Vagina (tissue), 2 donors: ENCODE data around the gene TSPO. TPM values are rescaled to one million over a fixed set of nuclear protein-coding genes. Genes with fewer than 3 reads are reported as not detected.

ENCODE experiments used
- DNase-seq, 2 donors: peaks; one replicate each; pipeline ENCODE4 v3.0.0-alpha.2; 2017; ENCODE audit errors: extremely low spot score in 2 of 2
- H3K27ac ChIP-seq: fragments of 200-600 bp; sonication (generic); one replicate; pipeline ENCODE4 v1.5.1; 2019
- H3K27me3 ChIP-seq: fragments of 200-600 bp; sonication (generic); one replicate; pipeline ENCODE4 v1.5.1; 2019
- H3K36me3 ChIP-seq, 2 donors: fragments of 200-600 bp; sonication (generic); one replicate each; pipeline ENCODE4 v1.5.1; 2017 to 2019
- H3K4me1 ChIP-seq: fragments of 200-600 bp; sonication (generic); one replicate; pipeline ENCODE4 v1.5.1; 2019
- H3K4me3 ChIP-seq, 2 donors: fragments of 200-600 bp; sonication (generic); 1 replicate in 1 of 2; 2 replicates in 1 of 2; pipeline ENCODE4 v1.5.1; 2016 to 2019
- H3K9me3 ChIP-seq: fragments of 200-600 bp; sonication (generic); one replicate; pipeline ENCODE4 v1.5.1; 2019
- CTCF ChIP-seq, 3 experiments: fragments of 450-650 bp in 2 of 3; fragments of 200-600 bp in 1 of 3; sonication (generic) in 1 of 3; IDR thresholded peaks; one replicate each; pipeline ENCODE4 v1.5.1; 2017 to 2019; ENCODE audit warnings: antibody characterized with exemption in 3 of 3, mild to moderate bottlenecking in 2 of 3, moderate library complexity in 2 of 3
- POLR2A ChIP-seq, 2 donors: fragments of 450-650 bp; IDR thresholded peaks; one replicate each; pipeline ENCODE4 v1.6.1; 2017; ENCODE audit warnings: antibody characterized with exemption in 2 of 2, mild to moderate bottlenecking in 2 of 2, moderate library complexity in 2 of 2
- POLR2AphosphoS5 ChIP-seq, 2 donors: sonication (generic); formaldehyde crosslinking; IDR thresholded peaks; one replicate each; pipeline ENCODE4 v1.9.0; 2017; ENCODE audit warnings: antibody characterized with exemption in 2 of 2, mild to moderate bottlenecking in 2 of 2, low read depth in 1 of 2; ENCODE audit not compliant: insufficient read depth in 1 of 2
- intact Hi-C: fragments of 100-400 bp; cut with DNase I; formaldehyde crosslinking; loops from one replicate; pipeline ENCODE4 v1.15.1; 2023
- total RNA-seq: library from RNA; depleted of rRNA; stranded (reverse); fragments of >200 nt; gene quantifications from one replicate; pipeline ENCODE4 v1.2.3, GENCODE V29; 2016

Gene TSPO
- total RNA-seq, 1 donor from 2014 or later = 524 TPM

DNA sequence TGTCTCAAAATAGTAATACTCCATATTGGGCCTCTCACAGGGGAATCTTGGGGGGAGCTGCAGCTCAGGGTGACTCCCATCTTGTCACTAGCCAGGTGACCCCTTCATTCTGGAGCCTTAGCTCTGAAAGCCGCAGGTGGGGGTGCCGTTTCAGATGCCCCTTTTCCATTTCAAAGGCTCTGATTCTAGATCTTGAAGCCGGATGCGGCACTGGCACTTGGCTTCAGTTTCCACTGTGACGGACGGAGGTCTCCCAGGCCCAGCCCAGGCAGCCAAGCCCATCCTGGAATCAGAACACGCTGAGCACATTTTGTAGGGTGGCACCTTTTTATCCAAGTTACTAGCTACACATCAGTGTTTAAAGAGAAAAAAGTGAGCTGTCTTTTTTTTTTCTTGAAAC is 34.4 kb upstream of the TSPO start:
- TF ChIP-seq CTCF (IDR thresholded peaks at IDR 0.05) = no peak
- no peak for TF ChIP-seq POLR2A (IDR thresholded peaks at IDR 0.05)
- TF ChIP-seq POLR2AphosphoS5 (IDR thresholded peaks at IDR 0.05; ENCODE audit: insufficient read depth in 1 of 2, low read depth in 1 of 2) = no peak
- H3K36me3 ChIP-seq = no peaks in the 10 kb centered on the region
- peaks cover 2% of the 10 kb centered on the region for H3K4me1 ChIP-seq
- intact Hi-C loops = no loop called here
- no peak overlapping the region for H3K4me3 ChIP-seq
- no peak for DNase-seq
- H3K27me3 ChIP-seq = no peaks in the 10 kb centered on the region
- H3K9me3 ChIP-seq = no peaks in the 10 kb centered on the region
- no peak overlapping the region for H3K27ac ChIP-seq

DNA sequence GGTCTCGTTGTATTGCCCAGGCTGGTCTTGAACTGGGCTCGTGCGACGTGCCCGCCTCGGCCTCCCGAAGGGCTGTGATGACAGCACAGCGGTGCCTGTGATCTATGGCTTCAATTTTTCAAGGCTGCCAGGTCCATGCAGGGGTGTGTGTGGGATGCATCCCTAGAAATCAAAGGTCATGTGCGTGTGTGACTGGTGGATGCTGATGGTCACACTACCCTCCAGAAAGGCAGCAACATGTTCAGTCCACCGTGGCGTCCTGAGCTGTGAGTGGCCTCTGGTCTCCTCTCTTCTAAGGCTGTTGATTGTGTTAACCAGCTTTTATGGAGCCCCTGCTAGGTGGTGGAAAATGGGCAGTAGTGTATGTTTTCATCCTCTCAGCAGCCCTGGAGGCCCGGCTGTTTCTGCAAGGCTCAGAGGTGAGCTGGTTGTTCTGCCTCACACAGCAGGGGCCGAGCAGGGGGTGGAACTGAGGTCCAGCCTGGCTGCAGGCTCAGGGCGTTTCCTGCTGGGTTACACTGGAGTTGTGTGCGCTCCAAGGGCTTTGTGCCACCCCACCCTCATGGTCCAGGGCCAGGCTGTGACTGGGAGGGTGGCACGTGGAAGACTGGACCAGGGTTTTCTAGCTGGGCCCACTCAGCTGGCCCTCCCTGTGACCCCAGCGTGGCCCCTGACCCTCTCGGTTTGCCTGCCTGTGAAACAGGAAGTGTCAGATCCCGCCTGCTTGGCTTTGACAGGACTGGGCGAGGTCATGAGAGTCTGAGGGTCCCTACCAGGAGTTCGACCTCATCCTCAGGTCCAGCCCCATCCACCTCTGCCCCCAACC is 33.1 kb upstream of the TSPO start:
- Histone ChIP-seq H3K4me1 (no peaks in the 10 kb centered on the region), H3K9me3 (no peaks in the 10 kb centered on the region), H3K27ac (no peak overlapping the region), H3K4me3 (no peak overlapping the region), H3K36me3 (no peaks in the 10 kb centered on the region), H3K27me3 (no peaks in the 10 kb centered on the region)
- TF ChIP-seq POLR2AphosphoS5 (IDR thresholded peaks at IDR 0.05; ENCODE audit: insufficient read depth in 1 of 2, low read depth in 1 of 2) (no peak), CTCF (IDR thresholded peaks at IDR 0.05) (no peak), POLR2A (IDR thresholded peaks at IDR 0.05) (no peak)
- intact Hi-C loops = no loop called here
- DNase-seq = no peak

GRCh38 chr22:43118953-43119458 is 32.4 kb upstream of the TSPO start:
- no peak overlapping the region for H3K27ac ChIP-seq
- no peak overlapping the region for H3K4me3 ChIP-seq
- TF ChIP-seq POLR2A (IDR thresholded peaks at IDR 0.05) (no peak), CTCF (IDR thresholded peaks at IDR 0.05) (no peak), POLR2AphosphoS5 (IDR thresholded peaks at IDR 0.05; ENCODE audit: insufficient read depth in 1 of 2, low read depth in 1 of 2) (no peak)
- H3K4me1 ChIP-seq = no peaks in the 10 kb centered on the region
- intact Hi-C loops = no loop called here
- no peak for DNase-seq
- no peaks in the 10 kb centered on the region for H3K9me3 ChIP-seq
- H3K27me3 ChIP-seq = no peaks in the 10 kb centered on the region
- no peaks in the 10 kb centered on the region for H3K36me3 ChIP-seq

GRCh38 chr22:43126501-43127165 is 24.7 kb upstream of the TSPO start:
- H3K27ac ChIP-seq = no peak overlapping the region
- no peak for DNase-seq
- H3K9me3 ChIP-seq = no peaks in the 10 kb centered on the region
- no peak for TF ChIP-seq CTCF (IDR thresholded peaks at IDR 0.05)
- TF ChIP-seq POLR2AphosphoS5 (IDR thresholded peaks at IDR 0.05; ENCODE audit: insufficient read depth in 1 of 2, low read depth in 1 of 2) = no peak
- TF ChIP-seq POLR2A (IDR thresholded peaks at IDR 0.05) = no peak
- peaks cover 14% of the 10 kb centered on the region for H3K4me1 ChIP-seq
- no peaks in the 10 kb centered on the region for H3K27me3 ChIP-seq
- H3K36me3 ChIP-seq = peaks cover 0 to 7% of the 10 kb centered on the region in 2 donors
- intact Hi-C loops = no loop called here
- H3K4me3 ChIP-seq = no peak overlapping the region
